ENCODE data around the gene TMEM53. TPM values are rescaled to one million over a fixed set of nuclear protein-coding genes. Genes with fewer than 3 reads are reported as not detected.
A peak's percentile ranks its signal among the peaks of the same experiment; 100 is the strongest.

Gene TMEM53
- total RNA-seq, 2 donors from 2014 or later: 6.2 to 7.6 TPM

DNA sequence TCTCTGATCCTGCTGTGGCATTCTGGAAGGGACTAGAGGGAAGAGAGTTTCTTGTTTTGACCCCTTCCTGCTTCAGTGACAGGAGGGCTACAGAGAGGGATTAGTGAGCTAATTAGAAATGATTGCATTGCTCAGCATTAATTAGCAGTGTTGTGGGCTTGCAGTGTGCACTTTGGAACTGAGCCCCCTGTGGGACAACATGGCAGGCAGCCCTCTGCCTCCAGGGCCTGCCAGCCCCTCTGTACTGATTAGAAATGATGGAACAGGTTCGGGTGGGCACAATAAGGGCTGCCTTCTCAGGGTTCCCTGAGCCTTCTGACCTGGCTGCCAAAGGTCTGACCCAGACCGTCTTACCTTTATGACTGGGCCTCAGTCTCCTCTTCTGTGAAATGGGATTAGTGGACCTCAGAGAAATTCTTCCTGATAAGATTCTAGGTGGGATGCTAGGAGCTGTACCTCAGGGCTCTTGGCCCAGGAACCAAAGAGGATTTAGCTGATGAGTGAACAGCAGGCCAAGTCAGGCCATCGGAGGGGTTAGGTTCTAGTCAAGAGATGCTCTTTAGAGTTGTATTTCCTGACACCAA is 39.6 kb downstream of the TMEM53 start:
- intact Hi-C loops (cut with DNase I): no loop called here
- Histone ChIP-seq H3K27me3 (no peaks in the 10 kb centered on the region), H3K27ac (no peak overlapping the region), H3K9me3 (no peaks in the 10 kb centered on the region), H3K4me3 (no peak overlapping the region), H3K36me3 (replicated peaks in 1 of 2; ENCODE audit: insufficient read depth in 1 of 2, low read depth in 2 of 2) (peaks cover 7 to 18% of the 10 kb centered on the region in 2 donors), H3K4me1 (peaks cover 33% of the 10 kb centered on the region)
- no peak for ATAC-seq
- 91 to 94% methylated on average over 3 of the region's 3 CpGs for WGBS, 2 donors
- no peak for TF ChIP-seq POLR2A (IDR thresholded peaks at IDR 0.05)
- TF ChIP-seq, protein P1, sequence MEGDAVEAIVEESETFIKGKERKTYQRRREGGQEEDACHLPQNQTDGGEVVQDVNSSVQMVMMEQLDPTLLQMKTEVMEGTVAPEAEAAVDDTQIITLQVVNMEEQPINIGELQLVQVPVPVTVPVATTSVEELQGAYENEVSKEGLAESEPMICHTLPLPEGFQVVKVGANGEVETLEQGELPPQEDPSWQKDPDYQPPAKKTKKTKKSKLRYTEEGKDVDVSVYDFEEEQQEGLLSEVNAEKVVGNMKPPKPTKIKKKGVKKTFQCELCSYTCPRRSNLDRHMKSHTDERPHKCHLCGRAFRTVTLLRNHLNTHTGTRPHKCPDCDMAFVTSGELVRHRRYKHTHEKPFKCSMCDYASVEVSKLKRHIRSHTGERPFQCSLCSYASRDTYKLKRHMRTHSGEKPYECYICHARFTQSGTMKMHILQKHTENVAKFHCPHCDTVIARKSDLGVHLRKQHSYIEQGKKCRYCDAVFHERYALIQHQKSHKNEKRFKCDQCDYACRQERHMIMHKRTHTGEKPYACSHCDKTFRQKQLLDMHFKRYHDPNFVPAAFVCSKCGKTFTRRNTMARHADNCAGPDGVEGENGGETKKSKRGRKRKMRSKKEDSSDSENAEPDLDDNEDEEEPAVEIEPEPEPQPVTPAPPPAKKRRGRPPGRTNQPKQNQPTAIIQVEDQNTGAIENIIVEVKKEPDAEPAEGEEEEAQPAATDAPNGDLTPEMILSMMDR (IDR thresholded peaks at IDR 0.05): no peak
- no peak for DNase-seq

DNA sequence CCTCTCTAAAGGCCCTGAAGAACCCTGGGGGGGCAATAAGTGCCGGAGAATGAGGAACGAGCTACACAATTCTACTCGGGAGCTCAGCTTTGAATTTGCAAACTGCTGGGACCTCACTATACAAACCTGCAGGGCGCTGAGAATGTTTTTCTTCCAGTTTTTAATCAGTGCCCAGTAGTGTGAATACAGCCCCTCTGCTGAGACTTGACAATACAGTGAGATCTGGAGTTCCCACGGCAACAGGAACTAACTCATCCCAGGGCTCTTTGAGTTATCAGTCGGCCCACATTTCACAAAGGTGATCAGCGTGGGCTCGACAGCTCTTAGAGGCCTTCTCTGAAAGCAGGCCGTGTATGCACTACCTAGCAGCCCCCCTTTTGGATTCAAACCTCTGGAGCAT is 41.7 kb downstream of the TMEM53 start:
- peak overlapping the region; percentile 47 to 73 for H3K4me3 ChIP-seq
- DNase-seq: no peak
- TF ChIP-seq, protein P1 (IDR thresholded peaks at IDR 0.05): no peak
- no peak for TF ChIP-seq POLR2A (IDR thresholded peaks at IDR 0.05)
- no peaks in the 10 kb centered on the region for H3K27me3 ChIP-seq
- 4 to 7% methylated on average over 7 to 9 of the region's 9 CpGs for WGBS, 2 donors
- peaks cover 7 to 14% of the 10 kb centered on the region in 2 donors for H3K36me3 ChIP-seq (replicated peaks in 1 of 2; ENCODE audit: insufficient read depth in 1 of 2, low read depth in 2 of 2)
- no peaks in the 10 kb centered on the region for H3K9me3 ChIP-seq
- peak overlapping the region in 3 of 4 donors; percentile 90 to 93 (median 93) for H3K27ac ChIP-seq
- intact Hi-C loops (cut with DNase I): no loop called here
- H3K4me1 ChIP-seq: peaks cover 33% of the 10 kb centered on the region
- no peak for ATAC-seq

DNA sequence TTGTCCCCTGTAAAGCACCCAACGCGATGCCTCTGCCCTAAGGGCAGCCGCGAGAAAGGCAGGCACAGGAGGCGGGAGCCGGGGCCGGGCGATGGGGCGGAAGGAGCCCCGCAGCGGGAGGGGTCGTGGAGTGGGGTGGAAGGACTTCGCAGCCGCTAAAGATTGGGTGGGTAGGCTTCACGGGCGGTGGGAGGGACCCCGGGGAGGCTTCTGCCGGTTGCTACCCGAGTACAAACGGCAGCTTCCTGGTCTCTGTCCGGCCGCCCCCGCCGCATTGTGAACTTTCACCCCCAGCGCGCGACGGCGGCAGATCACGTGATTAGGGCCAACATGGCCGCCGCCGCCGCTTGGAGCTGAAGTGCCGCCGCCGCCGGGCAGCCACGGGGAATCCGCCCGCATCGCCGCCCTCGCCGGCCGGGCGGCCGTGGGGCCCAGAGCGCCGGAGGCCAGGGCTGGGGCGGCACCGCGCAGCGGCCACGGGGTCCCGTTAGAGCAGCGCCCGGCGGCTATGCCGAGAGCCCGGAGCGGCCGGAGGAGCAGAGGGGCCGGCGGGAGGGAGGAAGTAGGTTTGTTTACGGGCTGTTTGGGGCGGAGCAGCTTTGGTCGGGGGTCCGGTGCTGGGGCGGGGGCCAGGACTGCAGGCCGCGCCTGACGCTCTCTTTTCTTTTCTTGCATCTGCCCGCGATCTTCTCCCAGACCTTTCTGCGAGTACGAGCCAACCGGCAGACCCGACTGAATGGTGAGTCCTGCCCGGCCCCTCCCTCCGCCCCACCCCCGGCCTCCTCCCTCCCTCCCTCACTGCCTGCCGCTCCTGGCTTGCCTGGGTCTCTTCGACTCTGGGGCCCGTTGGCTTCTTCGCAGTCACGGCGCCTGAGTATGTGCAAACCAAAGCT is 42.4 kb downstream of the TMEM53 start:
- intact Hi-C loops (cut with DNase I): no loop called here
- H3K27ac ChIP-seq: peak overlapping the region; percentile 90 to 94 (median 93)
- H3K9me3 ChIP-seq: no peaks in the 10 kb centered on the region
- 0% methylated on average over 11 to 84 of the region's 88 CpGs for WGBS, 2 donors
- peaks cover 7 to 12% of the 10 kb centered on the region in 2 donors for H3K36me3 ChIP-seq (replicated peaks in 1 of 2; ENCODE audit: insufficient read depth in 1 of 2, low read depth in 2 of 2)
- peak; percentile 90 to 93 (median 91) for DNase-seq
- peak overlapping the region; percentile 47 to 73 for H3K4me3 ChIP-seq
- H3K4me1 ChIP-seq: peaks cover 33% of the 10 kb centered on the region
- no peaks in the 10 kb centered on the region for H3K27me3 ChIP-seq
- peak; percentile 90 for ATAC-seq
- peak; percentile 59 to 88 (median 86) for TF ChIP-seq POLR2A (IDR thresholded peaks at IDR 0.05)
- TF ChIP-seq, protein P1 (IDR thresholded peaks at IDR 0.05): peak in 1 of 7 experiments; percentile 10

DNA sequence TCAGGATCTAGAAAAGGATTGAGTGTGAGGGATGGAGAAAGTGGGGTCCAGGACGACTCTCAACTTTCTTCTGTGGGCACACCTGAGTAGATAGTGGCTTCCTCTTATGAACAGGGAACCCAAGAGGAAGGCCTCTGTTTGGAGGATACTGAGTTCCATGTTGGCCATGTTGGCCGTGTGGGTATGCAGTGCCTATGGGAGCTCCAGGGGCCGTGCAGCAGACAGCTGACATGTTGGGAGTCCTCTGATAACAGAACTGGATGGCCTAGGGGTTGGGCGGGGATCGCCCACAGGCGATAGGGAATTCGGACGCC is 43.0 kb downstream of the TMEM53 start:
- Histone ChIP-seq H3K36me3 (replicated peaks in 1 of 2; ENCODE audit: insufficient read depth in 1 of 2, low read depth in 2 of 2) (peaks cover 3 to 6% of the 10 kb centered on the region in 2 donors), H3K9me3 (no peaks in the 10 kb centered on the region), H3K27me3 (no peaks in the 10 kb centered on the region), H3K27ac (peak overlapping the region; percentile 90 to 94 (median 93)), H3K4me1 (peaks cover 33% of the 10 kb centered on the region), H3K4me3 (peak overlapping the region; percentile 47 to 73)
- TF ChIP-seq, protein P1 (IDR thresholded peaks at IDR 0.05): no peak
- TF ChIP-seq POLR2A (IDR thresholded peaks at IDR 0.05): no peak
- intact Hi-C loops (cut with DNase I): no loop called here
- 16 to 30% methylated on average over 3 to 8 of the region's 8 CpGs for WGBS, 2 donors
- DNase-seq: no peak
- no peak for ATAC-seq
